ENCODE measurements around the gene PHF21B. TPM values are rescaled to one million over a fixed set of nuclear protein-coding genes. Genes with fewer than 3 reads are reported as not detected.
"Not testable (repeated sequence)": the region's sequence is repeated elsewhere in the genome, so short reads cannot be mapped to it uniquely, and the experiment has no call there.

The PHF21B gene
- total RNA-seq, 1 experiment from 2014 or later = 20.2 TPM

DNA sequence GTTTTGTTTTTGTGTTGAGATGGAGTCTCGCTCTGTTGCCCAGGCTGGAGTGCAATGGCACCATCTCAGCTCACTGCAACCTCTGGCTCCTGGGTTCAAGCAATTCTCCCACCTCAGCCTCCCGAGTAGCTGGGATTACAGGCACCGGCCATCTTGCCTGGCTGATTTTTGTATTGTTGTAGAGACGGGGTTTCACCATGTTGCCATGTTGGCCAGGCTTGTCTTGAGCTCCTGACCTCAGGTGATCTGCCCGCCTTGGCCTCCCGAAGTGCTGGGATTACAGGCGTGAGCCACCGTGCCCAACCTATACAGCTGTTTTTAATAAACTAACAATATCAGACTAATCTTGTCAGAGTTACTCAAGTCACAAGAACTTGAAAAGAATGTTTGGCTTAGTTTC lies 155.2 kb downstream of the PHF21B start:
- not testable (repeated sequence) for H3K4me3 ChIP-seq (ENCODE audit: insufficient read depth, low read depth, low read length); H3K36me3 ChIP-seq (replicated peaks; ENCODE audit: control insufficient read depth, insufficient read depth, low read length); DNase-seq; H3K27me3 ChIP-seq (ENCODE audit: control insufficient read depth, insufficient read depth, low read length)

DNA sequence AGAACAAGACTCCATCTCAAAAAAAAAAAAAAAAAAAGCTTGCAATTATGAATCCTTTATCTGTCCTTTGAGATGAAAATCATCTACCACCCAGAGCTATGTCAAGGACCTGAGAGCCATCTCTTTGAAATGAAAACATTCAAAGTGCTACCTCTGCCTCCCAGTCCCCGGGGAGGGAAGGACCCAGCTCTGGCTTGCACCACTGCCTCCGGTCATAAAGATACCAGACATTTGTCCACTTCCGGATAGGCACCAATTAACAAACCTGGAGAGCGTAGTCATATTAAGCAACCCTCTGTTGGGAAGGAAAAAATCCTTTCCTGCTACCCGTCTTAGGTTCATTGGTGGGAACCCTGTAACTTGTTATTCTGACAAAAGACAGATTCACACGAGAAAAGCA lies 158.9 kb downstream of the PHF21B start:
- Histone ChIP-seq H3K4me3 (ENCODE audit: insufficient read depth, low read depth, low read length) (no peak overlapping the region), H3K27me3 (ENCODE audit: control insufficient read depth, insufficient read depth, low read length) (no peaks in the 10 kb centered on the region), H3K36me3 (replicated peaks; ENCODE audit: control insufficient read depth, insufficient read depth, low read length) (peaks cover 2% of the 10 kb centered on the region)
- DNase-seq = peak; percentile 9

DNA sequence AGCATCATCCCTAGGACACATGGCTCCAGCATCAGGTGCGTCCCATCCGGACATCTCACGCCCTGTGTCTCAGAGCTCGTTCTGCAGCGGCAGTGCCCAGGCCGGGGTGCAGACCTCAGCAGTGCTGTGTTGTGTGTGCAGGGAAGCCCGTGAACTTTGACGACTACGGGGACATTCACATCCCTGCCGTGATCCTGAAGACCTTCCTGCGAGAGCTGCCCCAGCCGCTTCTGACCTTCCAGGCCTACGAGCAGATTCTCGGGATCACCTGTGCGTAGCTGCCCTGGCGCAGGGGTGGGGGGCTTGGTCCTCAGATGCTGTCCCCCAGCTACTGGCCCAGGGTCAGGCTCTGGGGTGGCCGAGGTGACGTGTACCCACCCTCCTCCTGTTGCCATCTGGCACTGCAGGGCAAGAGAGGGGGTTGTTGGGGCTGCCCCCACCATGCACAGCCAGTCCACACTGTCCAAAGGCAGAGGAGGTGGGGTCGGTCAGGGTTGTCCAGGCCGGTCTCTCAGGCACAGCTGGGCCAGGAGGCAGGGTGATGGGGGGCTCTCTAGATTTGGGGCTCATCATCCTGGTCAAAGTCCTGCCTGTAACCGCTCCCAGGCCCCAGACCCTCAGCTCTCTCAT lies 160.9 kb downstream of the PHF21B start:
- peak; percentile 26 for DNase-seq

DNA sequence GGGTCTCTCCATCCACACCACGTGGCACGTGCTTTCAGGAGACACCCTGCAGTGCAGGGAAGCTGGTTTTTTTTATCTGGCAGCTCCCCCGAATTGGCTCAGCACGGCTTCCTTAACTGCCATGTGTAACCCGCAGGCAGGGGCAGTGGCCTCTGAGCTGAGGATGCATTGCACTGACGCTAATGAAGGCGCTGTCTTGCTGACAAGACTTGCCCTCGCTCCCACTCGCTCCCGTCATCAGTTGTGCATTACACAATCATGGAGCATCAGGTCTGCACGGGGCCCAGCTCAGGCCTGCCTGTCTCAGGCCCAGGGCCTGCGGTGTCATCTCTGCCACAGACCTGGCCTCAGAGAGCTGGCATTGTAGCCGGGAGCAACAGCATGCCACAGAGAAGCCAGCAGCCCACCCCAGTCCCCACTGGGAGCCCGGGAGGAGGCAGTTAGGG lies 161.5 kb downstream of the PHF21B start:
- Histone ChIP-seq H3K27me3 (ENCODE audit: control insufficient read depth, insufficient read depth, low read length) (no peaks in the 10 kb centered on the region), H3K4me3 (ENCODE audit: insufficient read depth, low read depth, low read length) (no peak overlapping the region), H3K36me3 (replicated peaks; ENCODE audit: control insufficient read depth, insufficient read depth, low read length) (peaks cover 2% of the 10 kb centered on the region)
- DNase-seq = peak; percentile 28

More for the DNA sequence above, 160.9 kb downstream of the PHF21B start:
- no peak overlapping the region for H3K4me3 ChIP-seq (ENCODE audit: insufficient read depth, low read depth, low read length)
- H3K27me3 ChIP-seq (ENCODE audit: control insufficient read depth, insufficient read depth, low read length) = no peaks in the 10 kb centered on the region
- H3K36me3 ChIP-seq (replicated peaks; ENCODE audit: control insufficient read depth, insufficient read depth, low read length) = peaks cover 2% of the 10 kb centered on the region

DNA sequence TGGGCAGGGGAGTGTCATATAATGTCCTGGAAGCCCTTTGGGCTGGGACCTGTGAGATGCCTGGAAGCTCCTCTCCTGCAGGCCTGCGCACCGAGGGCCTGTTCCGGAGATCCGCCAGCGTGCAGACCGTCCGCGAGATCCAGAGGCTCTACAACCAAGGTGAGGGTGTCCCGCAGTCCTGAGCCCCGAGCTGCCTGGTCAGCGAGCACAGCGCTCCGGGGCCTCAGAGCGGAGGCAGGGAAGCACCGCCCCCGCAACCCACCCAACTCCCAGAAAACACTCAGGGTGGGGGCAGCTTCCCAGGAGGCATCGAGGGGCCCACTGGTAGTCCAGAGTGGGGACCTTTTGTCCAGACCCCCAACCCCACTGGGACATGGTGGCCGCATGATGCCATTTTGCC lies 161.9 kb downstream of the PHF21B start:
- no peak overlapping the region for H3K4me3 ChIP-seq (ENCODE audit: insufficient read depth, low read depth, low read length)
- DNase-seq = peak; percentile 26

DNA sequence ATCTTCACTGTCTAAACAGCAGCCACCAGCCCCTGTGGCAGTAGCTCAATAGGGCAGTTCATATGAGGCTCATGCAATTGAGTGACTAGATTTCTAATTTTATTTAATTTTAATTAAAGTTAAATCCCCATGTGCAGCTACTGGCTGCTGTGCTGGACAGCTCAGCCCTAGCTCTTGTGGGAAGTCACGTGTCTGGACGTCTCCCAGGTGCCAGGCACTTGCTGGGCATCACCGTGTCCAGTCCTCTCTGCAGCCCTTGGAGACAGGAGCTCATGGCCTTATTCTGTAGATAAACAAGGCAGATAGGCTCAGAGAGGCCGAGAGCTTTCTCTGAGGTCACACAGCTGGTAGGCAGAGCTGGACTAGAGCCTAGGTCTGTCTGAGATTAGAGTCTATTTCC lies 162.4 kb downstream of the PHF21B start:
- no peak for DNase-seq
- H3K4me3 ChIP-seq (ENCODE audit: insufficient read depth, low read depth, low read length) = no peak overlapping the region
- H3K27me3 ChIP-seq (ENCODE audit: control insufficient read depth, insufficient read depth, low read length) = no peaks in the 10 kb centered on the region
- peaks cover 2% of the 10 kb centered on the region for H3K36me3 ChIP-seq (replicated peaks; ENCODE audit: control insufficient read depth, insufficient read depth, low read length)

More for the DNA sequence above, 161.9 kb downstream of the PHF21B start:
- Histone ChIP-seq H3K27me3 (ENCODE audit: control insufficient read depth, insufficient read depth, low read length) (no peaks in the 10 kb centered on the region), H3K36me3 (replicated peaks; ENCODE audit: control insufficient read depth, insufficient read depth, low read length) (peaks cover 2% of the 10 kb centered on the region)

DNA sequence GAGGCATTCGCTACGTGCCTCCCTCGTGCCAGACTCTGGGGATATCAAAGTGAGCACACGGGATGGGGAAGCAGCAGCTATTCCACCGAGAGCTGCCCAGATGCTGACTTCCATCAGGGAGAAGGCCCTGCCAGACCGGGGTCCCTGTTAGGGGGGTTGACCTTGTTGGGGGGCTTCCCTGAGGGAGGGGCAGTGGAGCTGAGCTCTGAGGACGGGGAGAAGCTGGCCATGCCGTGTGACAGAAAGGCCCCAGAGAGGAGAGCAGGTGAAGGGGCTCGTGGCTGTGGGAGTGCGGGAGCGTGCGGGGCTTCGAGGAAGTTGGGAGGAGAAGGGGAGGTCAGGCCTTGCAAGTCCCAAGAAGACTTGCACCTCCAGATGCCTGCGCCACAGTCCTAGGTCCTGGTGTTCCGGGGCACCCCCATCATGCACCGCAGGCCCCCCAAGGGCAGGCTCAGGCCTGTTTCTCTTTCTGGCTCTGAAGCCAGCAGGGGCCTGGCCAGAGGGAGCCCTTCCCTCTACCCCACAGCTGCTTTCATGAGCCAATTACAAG lies 163.0 kb downstream of the PHF21B start:
- Histone ChIP-seq H3K27me3 (ENCODE audit: control insufficient read depth, insufficient read depth, low read length) (no peaks in the 10 kb centered on the region), H3K4me3 (ENCODE audit: insufficient read depth, low read depth, low read length) (no peak overlapping the region), H3K36me3 (replicated peaks; ENCODE audit: control insufficient read depth, insufficient read depth, low read length) (peaks cover 2% of the 10 kb centered on the region)
- peak; percentile 31 for DNase-seq

DNA sequence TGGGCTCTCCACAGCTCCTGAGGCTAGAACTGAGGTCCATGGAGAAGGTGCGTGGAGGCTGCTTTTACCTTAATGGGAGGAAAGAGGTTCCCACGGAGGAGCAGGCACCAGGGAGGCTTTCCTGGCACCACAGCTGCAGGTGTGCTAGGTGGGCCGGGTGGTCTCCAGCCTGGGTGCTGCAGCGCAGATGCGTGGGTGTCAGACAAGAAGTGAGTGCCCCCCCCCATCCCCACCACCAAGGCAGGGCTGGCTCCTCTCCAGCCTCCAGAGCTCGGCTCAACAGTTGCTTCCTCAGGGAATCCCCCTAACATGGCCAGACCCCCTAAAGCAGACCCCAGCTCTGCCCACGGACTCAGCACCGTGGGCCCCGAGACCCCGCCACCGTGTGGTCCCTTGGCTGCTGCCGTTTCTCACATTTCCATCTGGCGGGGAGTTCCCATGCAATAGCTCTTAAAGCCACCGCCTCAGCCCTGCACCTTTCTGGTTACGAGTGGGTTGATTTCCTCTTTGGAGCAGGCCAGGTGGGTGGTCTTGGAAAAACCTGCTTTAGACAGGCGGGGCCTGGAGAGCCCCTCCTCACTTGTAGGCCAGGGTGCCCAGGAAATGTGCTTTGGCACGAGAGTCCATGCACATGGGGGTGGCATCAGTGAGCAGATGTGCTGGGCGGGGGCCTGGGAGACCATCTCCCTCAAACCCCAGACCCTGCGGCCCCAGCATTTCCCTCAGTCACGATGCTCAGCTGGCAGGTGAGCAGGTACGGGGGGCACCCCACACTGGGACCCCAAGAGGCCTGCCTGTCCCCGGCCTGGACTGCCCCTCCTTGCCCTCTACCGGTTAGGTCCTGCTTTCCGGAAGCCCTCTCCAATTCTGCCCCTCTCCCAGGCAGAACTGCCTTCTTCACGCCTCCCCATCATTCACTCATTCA lies 163.7 kb downstream of the PHF21B start:
- peak; percentile 30 for DNase-seq
- Histone ChIP-seq H3K4me3 (ENCODE audit: insufficient read depth, low read depth, low read length) (no peak overlapping the region), H3K27me3 (ENCODE audit: control insufficient read depth, insufficient read depth, low read length) (no peaks in the 10 kb centered on the region), H3K36me3 (replicated peaks; ENCODE audit: control insufficient read depth, insufficient read depth, low read length) (peaks cover 2% of the 10 kb centered on the region)

DNA sequence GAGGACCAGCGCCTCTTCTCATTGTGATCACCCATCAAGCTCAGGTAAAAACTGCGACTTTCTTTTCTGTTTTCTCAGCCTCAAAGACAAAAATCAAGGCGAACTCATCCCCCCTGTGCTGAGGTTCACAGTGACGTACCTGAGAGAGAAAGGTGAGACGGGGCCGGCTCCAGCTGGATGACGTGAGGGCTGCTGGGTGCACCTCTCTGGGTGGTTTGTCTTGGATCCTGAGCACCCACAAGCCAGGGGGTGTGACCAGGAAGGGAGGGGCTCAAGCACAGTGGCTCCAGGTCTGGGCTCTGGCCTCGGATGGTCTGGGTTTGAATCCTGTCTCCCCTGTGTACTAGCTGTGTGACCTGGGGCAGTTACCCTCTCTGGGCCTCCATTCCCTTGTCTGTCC lies 164.6 kb downstream of the PHF21B start:
- H3K4me3 ChIP-seq (ENCODE audit: insufficient read depth, low read depth, low read length) = no peak overlapping the region

DNA sequence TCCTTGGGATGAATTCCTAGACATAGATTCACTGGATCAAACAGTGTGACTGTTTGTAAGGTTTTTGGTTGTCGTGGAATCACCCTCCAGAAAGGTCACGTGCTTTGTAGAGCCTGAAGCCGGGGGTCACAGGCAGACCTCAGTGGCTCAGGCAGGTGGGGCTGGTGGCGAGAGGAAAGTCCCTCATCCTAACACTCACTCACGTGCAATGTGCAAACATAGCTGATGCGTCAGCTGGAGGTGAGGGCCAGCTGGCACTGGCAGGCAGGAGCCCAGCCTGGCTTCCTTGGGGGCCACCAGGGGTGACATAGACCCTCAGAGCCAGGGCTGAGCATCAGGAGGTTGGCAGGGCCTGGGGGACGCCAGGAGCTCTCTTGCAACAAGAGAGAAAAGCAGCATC lies 167.4 kb downstream of the PHF21B start:
- Histone ChIP-seq H3K36me3 (replicated peaks; ENCODE audit: control insufficient read depth, insufficient read depth, low read length) (peaks cover 2% of the 10 kb centered on the region), H3K27me3 (ENCODE audit: control insufficient read depth, insufficient read depth, low read length) (no peaks in the 10 kb centered on the region), H3K4me3 (ENCODE audit: insufficient read depth, low read depth, low read length) (no peak overlapping the region)
- peak; percentile 50 for DNase-seq

More for the DNA sequence above, 164.6 kb downstream of the PHF21B start:
- H3K36me3 ChIP-seq (replicated peaks; ENCODE audit: control insufficient read depth, insufficient read depth, low read length) = peaks cover 2% of the 10 kb centered on the region
- peak; percentile 7 for DNase-seq
- H3K27me3 ChIP-seq (ENCODE audit: control insufficient read depth, insufficient read depth, low read length) = no peaks in the 10 kb centered on the region

DNA sequence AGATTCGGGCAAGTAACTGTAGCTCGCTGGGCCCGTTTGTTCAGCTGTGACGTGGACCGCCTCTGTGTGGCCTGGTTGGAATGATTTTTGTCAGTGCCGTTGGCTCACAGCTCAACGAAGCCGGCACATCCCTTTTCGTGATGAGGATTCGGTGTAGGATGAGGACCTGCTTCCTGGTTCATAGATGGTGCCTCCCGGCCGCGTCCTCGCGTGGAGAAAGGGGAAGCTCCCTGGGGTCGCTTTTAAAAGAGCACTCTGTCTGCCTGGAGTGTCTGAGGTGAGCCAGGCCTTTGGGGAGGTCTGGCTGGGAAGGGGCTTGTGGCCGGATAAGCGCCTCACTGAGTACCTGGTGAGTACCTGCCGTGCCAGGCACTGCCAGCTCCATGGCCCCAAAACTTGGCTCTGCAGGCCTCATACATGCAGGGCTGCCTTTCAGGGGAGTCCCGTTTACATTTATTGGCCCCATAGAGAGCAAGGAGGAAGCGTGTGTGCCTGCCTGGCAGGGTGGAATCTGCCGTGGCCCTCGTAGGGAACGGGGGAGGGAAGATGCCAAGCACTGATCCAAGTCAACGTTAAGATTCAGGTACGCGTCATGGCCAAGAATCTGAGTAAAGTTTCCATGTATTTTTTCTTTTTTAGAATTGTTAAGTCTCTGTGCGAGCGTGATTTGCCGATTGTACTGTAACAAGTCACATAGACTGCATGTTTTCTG lies 169.0 kb downstream of the PHF21B start:
- Histone ChIP-seq H3K27me3 (ENCODE audit: control insufficient read depth, insufficient read depth, low read length) (no peaks in the 10 kb centered on the region), H3K36me3 (replicated peaks; ENCODE audit: control insufficient read depth, insufficient read depth, low read length) (peaks cover 2% of the 10 kb centered on the region), H3K4me3 (ENCODE audit: insufficient read depth, low read depth, low read length) (no peak overlapping the region)
- peak; percentile 50 for DNase-seq

DNA sequence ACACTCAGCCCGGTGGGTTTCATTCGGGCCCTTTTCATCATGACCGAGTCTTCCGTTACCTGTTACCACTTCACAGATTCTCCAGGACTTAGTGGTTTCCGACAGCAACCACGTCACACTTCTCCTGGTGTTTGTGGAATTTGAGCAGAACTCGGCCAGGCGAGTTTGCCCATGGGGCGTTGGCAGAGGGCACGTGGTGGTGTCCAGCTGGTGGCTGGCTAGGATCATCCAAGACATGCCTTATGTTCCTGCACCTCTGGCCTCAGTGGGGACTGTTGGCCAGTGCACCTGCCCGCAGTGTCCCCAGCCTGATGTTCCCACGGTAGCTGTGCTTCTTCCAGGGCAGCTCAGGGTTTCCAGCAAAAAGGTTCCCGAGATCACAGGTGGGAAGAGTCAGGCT lies 170.1 kb downstream of the PHF21B start:
- Histone ChIP-seq H3K36me3 (replicated peaks; ENCODE audit: control insufficient read depth, insufficient read depth, low read length) (peaks cover 2% of the 10 kb centered on the region), H3K27me3 (ENCODE audit: control insufficient read depth, insufficient read depth, low read length) (no peaks in the 10 kb centered on the region), H3K4me3 (ENCODE audit: insufficient read depth, low read depth, low read length) (no peak overlapping the region)
- peak; percentile 13 for DNase-seq

DNA sequence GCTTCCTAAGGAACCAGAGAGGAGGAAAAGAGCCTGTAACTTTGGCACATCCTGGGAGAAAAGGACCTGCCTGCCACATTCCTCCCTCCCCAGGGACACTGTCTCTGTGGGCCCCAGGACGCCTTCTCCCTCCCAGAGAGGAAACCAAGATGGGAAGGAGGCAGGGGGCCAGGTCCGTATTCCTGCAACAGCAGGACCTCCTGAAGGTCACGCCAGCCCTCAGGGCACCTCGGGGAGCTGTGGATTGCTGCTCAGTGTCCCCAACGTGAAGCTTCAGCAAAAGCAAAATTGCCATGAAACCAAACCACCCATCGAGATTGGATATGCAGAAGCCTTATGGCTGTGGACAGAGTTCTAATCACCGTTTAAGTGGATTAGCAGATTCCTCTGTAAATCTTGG lies 170.7 kb downstream of the PHF21B start:
- peak; percentile 21 for DNase-seq
- Histone ChIP-seq H3K36me3 (replicated peaks; ENCODE audit: control insufficient read depth, insufficient read depth, low read length) (peaks cover 2% of the 10 kb centered on the region), H3K4me3 (ENCODE audit: insufficient read depth, low read depth, low read length) (no peak overlapping the region), H3K27me3 (ENCODE audit: control insufficient read depth, insufficient read depth, low read length) (no peaks in the 10 kb centered on the region)

DNA sequence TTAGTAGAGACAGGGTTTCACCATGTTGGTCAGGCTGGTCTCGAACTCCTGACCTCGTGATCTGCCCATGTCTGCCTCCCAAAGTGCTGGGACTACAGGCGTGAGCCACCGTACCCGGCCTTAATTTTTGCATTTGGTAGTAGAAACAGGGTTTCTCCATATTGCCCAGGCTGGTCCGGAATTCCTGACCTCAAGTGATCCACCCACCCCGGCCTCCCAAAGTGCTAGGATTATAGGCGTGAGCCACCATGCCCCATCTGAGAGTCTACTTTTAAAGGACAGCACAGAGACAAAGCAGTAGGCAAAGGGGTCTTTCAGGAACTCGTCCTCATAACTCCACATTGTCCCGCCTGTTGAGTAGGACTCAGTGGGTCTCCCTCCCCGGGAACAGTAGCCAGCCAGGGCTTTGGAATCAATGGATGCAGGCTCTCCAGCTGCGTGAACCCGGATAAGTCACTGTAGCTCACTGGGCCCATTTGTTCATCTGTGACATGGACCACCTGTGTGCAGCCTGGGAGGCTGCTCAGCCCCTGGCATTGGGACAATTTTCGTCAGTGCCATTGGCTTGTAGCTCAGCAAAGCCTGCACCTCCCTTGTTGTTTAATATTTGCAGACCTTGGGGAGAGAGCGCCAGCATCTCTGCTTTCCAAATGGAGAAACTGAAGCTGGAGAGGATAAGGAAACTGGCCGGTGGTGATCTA lies 171.3 kb downstream of the PHF21B start:
- Histone ChIP-seq H3K4me3 (ENCODE audit: insufficient read depth, low read depth, low read length) (no peak overlapping the region), H3K36me3 (replicated peaks; ENCODE audit: control insufficient read depth, insufficient read depth, low read length) (peaks cover 2% of the 10 kb centered on the region), H3K27me3 (ENCODE audit: control insufficient read depth, insufficient read depth, low read length) (no peaks in the 10 kb centered on the region)
- no peak for DNase-seq

Measured in H7 (cell line).